Ishikawa (cell line): ENCODE data around the gene STARD8.

Experiments
- CEBPB ChIP-seq: IDR thresholded peaks from 2 replicates; pipeline ENCODE4 v1.6.1; 2012
- CREB1 ChIP-seq: IDR thresholded peaks from 2 replicates; pipeline ENCODE4 v1.6.1; 2012; ENCODE audit warnings: low read depth
- EGR1 ChIP-seq: IDR thresholded peaks from 2 replicates; pipeline ENCODE4 v1.6.1; 2012
- EP300 ChIP-seq: IDR thresholded peaks from 2 replicates; pipeline ENCODE4 v1.6.1; 2012; ENCODE audit warnings: borderline replicate concordance
- FOXM1 ChIP-seq: IDR thresholded peaks from 2 replicates; pipeline ENCODE4 v1.6.1; 2012; ENCODE audit warnings: low read depth, borderline replicate concordance
- NFIC ChIP-seq: IDR thresholded peaks from 2 replicates; pipeline ENCODE4 v1.6.1; 2012
- RAD21 ChIP-seq: IDR thresholded peaks from 2 replicates; pipeline ENCODE4 v1.6.1; 2012; ENCODE audit warnings: low read depth
- TAF1 ChIP-seq: IDR thresholded peaks from 2 replicates; pipeline ENCODE4 v1.6.1; 2012; ENCODE audit warnings: low read depth, mild to moderate bottlenecking
- TCF12 ChIP-seq: IDR thresholded peaks from 2 replicates; pipeline ENCODE4 v1.6.1; 2012; ENCODE audit warnings: low read depth
- TEAD4 ChIP-seq: IDR thresholded peaks from 2 replicates; pipeline ENCODE4 v1.6.1; 2012
- YY1 ChIP-seq: IDR thresholded peaks from 2 replicates; pipeline ENCODE4 v1.6.1; 2012; ENCODE audit warnings: low read depth
- ZBTB7A ChIP-seq: IDR thresholded peaks from 2 replicates; pipeline ENCODE4 v1.6.1; 2012; ENCODE audit warnings: low read depth
- TF ChIP-seq, protein P1 (sequence below): IDR thresholded peaks from 2 replicates; pipeline ENCODE4 v1.6.1; 2012
- TF ChIP-seq, protein P2 (sequence below): IDR thresholded peaks from 2 replicates; pipeline ENCODE4 v1.6.1; 2012
- TF ChIP-seq, protein P3 (sequence below): IDR thresholded peaks from 2 replicates; pipeline ENCODE4 v1.6.1; 2012; ENCODE audit warnings: low read depth, mild to moderate bottlenecking

The STARD8 gene

DNA sequence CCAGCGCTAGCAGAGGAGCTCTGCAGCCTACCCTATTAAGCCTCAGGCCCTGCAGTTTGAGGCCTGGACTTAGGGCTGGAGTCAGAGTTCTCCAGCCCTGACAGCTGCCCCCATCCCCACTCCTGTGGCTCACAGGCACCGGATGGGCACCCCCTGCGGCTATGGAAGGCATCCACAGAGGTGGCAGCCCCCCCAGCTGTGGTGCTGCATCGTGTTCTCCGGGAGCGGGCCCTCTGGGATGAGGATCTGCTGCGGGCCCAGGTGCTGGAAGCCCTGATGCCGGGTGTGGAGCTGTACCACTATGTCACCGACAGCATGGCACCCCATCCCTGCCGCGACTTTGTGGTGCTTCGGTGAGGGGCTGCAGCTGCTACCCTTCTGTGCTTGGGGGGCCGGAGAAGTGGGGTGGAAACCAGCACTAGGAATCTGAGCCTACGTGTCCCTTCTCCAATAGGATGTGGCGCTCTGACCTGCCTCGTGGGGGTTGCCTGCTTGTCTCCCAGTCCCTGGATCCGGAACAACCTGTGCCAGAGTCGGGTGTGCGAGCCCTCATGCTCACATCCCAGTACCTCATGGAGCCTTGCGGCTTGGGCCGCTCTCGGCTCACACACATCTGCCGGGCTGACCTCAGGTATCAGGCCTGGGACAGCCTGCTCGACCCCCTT, 76.2 kb downstream of the STARD8 start:
- no peak for TF ChIP-seq EGR1

DNA sequence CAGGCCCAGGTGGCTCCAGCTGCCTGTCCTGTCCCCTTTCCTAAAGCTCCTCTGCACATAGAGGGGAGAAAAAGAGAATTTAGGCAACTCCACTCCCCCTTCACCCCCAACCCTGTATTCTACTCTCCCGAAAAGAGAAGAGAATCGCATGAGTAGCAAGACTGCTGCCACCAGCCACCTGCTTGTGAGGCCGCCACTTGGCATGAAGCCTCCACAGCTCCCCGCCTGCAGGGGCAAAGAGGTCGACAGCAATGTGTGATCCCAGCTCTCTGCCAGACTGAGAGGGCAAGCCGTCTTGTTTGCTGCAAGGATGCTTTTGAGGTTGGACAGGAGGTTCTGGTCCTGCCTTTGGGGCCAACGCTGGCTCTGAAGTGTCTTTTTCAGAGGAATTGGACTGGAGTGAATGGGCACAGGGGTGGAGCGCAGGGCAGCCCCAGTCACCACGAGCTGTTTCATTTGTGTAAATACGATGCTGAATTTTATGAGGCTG, 77.1 kb downstream of the STARD8 start:
- no peak for TF ChIP-seq YY1
- no peak for TF ChIP-seq TEAD4
- TF ChIP-seq CEBPB = no peak
- no peak for TF ChIP-seq EGR1
- TF ChIP-seq, protein P1, sequence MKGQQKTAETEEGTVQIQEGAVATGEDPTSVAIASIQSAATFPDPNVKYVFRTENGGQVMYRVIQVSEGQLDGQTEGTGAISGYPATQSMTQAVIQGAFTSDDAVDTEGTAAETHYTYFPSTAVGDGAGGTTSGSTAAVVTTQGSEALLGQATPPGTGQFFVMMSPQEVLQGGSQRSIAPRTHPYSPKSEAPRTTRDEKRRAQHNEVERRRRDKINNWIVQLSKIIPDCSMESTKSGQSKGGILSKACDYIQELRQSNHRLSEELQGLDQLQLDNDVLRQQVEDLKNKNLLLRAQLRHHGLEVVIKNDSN = no peak
- no peak for TF ChIP-seq ZBTB7A
- no peak for TF ChIP-seq TAF1
- no peak for TF ChIP-seq FOXM1
- TF ChIP-seq, protein P2, sequence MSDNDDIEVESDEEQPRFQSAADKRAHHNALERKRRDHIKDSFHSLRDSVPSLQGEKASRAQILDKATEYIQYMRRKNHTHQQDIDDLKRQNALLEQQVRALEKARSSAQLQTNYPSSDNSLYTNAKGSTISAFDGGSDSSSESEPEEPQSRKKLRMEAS = no peak
- no peak for TF ChIP-seq CREB1
- no peak for TF ChIP-seq RAD21
- TF ChIP-seq, protein P3, sequence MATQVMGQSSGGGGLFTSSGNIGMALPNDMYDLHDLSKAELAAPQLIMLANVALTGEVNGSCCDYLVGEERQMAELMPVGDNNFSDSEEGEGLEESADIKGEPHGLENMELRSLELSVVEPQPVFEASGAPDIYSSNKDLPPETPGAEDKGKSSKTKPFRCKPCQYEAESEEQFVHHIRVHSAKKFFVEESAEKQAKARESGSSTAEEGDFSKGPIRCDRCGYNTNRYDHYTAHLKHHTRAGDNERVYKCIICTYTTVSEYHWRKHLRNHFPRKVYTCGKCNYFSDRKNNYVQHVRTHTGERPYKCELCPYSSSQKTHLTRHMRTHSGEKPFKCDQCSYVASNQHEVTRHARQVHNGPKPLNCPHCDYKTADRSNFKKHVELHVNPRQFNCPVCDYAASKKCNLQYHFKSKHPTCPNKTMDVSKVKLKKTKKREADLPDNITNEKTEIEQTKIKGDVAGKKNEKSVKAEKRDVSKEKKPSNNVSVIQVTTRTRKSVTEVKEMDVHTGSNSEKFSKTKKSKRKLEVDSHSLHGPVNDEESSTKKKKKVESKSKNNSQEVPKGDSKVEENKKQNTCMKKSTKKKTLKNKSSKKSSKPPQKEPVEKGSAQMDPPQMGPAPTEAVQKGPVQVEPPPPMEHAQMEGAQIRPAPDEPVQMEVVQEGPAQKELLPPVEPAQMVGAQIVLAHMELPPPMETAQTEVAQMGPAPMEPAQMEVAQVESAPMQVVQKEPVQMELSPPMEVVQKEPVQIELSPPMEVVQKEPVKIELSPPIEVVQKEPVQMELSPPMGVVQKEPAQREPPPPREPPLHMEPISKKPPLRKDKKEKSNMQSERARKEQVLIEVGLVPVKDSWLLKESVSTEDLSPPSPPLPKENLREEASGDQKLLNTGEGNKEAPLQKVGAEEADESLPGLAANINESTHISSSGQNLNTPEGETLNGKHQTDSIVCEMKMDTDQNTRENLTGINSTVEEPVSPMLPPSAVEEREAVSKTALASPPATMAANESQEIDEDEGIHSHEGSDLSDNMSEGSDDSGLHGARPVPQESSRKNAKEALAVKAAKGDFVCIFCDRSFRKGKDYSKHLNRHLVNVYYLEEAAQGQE = no peak
- TF ChIP-seq NFIC = no peak
- TF ChIP-seq TCF12 = no peak
- TF ChIP-seq EP300 = no peak

DNA sequence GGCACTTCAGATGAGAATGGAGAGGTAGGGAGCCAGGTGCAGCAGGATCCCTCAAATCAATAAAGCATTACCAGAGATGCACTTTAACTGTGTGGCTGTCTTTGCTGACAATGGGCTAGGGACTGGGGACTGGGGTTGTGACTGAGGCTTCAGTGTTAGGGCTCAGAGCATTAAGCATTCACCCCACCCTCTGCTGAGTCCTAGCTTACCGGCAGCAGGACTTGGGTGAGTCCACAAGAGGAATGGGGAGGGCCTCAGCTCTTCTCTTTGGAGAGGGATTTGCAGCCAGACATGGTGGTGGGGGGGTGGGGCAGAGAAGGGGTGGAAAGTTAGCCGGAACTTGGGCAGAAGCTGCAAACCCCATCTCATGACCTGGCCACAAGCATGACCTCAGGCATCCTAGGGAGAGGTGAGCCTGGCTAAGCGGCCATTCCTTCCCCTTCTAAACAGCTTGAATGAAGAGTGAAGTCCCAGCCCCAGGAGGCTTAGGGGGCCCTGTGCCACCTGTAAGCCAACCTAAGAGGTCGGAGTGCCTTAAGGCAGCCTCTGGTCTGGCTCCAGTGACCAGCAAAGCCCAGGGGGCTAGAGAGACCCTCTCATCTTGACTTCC, 78.4 kb downstream of the STARD8 start:
- TF ChIP-seq EP300 (no peak), ZBTB7A (no peak), YY1 (no peak), RAD21 (no peak), TEAD4 (no peak), EGR1 (no peak), CREB1 (no peak), TCF12 (no peak), NFIC (no peak), TAF1 (no peak), CEBPB (no peak), FOXM1 (no peak)
- TF ChIP-seq, protein P1 = no peak
- TF ChIP-seq, protein P2 = no peak
- TF ChIP-seq, protein P3 = no peak

DNA sequence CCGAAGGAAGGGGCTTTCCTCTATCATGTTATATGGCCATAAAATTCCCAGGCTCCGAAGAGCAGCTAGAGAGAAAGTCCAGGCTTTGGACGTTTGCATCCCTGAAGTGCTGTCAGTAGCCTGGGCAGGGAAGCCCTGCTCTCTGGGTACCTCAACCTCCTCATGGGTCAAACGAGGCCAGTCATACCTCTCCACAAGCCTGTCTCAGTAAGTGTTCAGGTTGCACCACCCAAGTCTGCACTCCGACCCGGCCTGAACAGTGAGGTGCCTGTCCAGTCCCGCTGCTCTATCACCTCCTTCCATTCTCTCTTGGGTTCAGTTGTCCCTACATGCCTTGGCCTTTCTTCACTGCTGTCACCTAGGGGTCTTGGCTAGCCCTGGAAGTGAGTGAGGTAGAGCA, 78.9 kb downstream of the STARD8 start:
- no peak for TF ChIP-seq TEAD4

DNA sequence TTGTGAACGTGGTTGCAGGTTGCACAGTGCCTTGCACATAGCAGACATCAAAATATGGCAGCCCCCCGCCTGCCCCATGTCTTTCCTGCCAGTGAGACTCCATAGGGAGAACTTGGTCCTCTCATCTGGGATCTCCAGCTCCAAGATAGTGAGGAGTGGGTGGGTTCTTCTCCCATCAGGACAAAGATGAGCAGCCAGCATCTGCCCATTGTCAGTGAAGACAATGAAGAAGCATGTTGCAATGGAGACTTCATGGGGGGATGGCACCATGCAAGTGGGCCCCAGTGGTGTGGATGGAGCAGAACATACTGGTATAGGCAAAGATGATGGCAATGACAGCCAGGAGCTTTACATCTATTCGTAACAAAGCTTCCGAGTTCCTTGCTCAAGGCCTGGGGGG, 80.2 kb downstream of the STARD8 start:
- TF ChIP-seq, protein P2 = no peak
- TF ChIP-seq EP300 (no peak), YY1 (no peak), EGR1 (no peak), TEAD4 (no peak), FOXM1 (no peak), RAD21 (no peak), TAF1 (no peak), NFIC (no peak), CEBPB (no peak), ZBTB7A (no peak)
- TF ChIP-seq, protein P1 = no peak
- TF ChIP-seq, protein P3 = no peak
